ENCODE results near the gene COX4I1. TPM values are rescaled to one million over a fixed set of nuclear protein-coding genes. Genes with fewer than 3 reads are reported as not detected.
A peak's percentile ranks its signal among the peaks of the same experiment; 100 is the strongest.

The COX4I1 gene
- 100 to 1,000 TPM; 379 to 637 (median 462) TPM for total RNA-seq

DNA sequence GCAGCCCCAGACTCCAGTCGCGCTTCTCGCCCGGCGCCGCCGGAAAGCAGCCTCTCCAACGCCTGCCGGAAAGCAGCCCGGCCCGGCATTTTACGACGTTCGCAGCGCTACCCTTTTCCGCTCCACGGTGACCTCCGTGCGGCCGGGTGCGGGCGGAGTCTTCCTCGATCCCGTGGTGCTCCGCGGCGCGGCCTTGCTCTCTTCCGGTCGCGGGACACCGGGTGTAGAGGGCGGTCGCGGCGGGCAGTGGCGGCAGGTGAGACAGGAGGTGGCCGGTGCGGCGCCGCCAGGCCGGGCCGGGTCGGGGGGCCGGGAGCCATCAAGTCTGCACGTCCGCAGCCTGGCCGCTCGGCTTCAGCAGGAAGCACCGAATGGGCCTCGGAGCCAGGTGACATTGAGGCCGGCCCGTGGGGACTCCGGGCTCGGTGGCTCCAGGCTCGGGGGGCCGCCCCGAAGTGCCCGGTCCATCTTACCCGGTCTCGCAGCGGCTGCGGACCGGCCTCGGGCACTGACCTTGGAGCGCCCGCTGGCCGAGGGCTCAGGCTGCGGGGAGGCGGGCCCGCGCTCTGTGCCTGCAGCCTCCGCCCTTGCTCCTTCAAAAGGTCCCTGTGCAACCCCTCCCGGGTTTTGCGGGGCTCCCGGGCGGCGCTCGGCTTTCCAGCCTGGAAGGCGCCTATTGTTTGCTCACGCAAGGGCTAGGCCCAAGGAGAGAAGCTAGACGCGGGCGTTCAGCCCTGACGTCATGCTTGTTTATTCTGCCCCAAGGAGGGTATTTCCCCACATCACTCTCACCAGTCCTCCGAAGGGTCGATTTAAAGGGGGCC lies at the start of gene COX4I1, which contains the start of gene EMC8:
Gene COX4I1 (plus strand): TSS at position 199 of the 824 bp plus-strand sequence. CDS start 1,511 bp downstream, outside the sequence.
Gene EMC8 (minus strand): TSS at position 48 of the 824 bp plus-strand sequence. CDS start 249 bp downstream, outside the sequence.
- peak; percentile 96 for ATAC-seq (ENCODE audit: low FRiP score)
- TF ChIP-seq, protein P1, sequence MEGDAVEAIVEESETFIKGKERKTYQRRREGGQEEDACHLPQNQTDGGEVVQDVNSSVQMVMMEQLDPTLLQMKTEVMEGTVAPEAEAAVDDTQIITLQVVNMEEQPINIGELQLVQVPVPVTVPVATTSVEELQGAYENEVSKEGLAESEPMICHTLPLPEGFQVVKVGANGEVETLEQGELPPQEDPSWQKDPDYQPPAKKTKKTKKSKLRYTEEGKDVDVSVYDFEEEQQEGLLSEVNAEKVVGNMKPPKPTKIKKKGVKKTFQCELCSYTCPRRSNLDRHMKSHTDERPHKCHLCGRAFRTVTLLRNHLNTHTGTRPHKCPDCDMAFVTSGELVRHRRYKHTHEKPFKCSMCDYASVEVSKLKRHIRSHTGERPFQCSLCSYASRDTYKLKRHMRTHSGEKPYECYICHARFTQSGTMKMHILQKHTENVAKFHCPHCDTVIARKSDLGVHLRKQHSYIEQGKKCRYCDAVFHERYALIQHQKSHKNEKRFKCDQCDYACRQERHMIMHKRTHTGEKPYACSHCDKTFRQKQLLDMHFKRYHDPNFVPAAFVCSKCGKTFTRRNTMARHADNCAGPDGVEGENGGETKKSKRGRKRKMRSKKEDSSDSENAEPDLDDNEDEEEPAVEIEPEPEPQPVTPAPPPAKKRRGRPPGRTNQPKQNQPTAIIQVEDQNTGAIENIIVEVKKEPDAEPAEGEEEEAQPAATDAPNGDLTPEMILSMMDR (IDR thresholded peaks at IDR 0.05): no peak

DNA sequence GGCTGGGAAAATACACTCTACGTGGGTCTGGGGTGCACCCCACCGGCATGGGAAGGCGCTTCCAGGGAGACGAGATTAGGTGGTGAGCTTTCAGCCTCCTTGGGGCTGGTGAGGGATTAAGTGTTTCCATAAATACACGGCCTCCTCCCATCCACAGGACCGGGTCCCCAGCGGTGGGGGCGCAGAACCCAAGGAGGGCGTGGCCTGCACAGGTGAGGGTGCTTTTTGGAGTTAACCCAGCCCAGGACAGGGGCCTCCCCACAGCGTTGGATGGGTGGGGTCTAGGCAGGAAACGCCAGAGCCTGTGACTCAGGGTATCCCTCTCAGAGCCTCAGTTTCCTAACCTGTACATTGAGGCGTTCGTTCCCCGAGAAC lies 49.7 kb upstream of the COX4I1 start:
- DNase-seq (ENCODE audit: low spot score) (no peak), ATAC-seq (ENCODE audit: low FRiP score) (no peak)
- TF ChIP-seq, protein P1 (IDR thresholded peaks at IDR 0.05): no peak

More for the DNA sequence above, at the start of gene COX4I1, which contains the start of gene EMC8:
- peak; percentile 82 for DNase-seq (ENCODE audit: low spot score)

DNA sequence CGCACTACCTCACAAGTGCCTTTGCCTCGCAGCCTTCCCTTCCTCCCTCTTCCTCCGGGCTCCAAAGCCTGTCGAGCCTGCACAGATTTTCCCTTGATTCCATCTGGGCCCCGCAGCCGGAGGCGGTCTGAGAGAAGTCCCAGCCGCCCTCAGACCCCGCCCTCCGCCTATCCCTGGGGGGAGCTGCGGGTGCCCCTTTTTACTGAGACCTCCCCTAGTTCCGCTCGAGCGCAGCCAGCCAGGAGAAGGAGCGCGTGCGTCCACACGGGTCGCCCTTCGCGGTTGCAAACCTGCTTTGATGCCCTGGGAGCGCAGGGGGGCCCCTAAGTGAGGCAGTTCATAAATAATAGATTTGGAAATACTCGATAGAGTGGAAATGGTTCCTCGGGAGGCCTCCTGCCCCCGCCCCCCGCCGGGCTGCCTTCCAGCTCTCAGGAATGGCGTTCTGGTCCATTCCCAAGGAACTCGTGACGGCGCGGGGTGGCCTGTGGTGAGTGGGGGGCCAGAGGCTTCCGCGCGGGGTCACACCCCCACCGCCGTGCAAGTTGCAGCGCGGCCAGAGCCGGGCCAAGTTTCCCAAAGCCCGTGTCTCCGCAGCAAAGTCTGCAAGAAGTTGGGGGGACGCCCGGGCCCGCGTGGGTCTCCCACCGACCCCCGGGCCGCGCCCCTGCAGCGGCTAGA lies 49.2 kb upstream of the COX4I1 start:
- TF ChIP-seq, protein P1 (IDR thresholded peaks at IDR 0.05): no peak
- DNase-seq (ENCODE audit: low spot score): no peak
- no peak for ATAC-seq (ENCODE audit: low FRiP score)

DNA sequence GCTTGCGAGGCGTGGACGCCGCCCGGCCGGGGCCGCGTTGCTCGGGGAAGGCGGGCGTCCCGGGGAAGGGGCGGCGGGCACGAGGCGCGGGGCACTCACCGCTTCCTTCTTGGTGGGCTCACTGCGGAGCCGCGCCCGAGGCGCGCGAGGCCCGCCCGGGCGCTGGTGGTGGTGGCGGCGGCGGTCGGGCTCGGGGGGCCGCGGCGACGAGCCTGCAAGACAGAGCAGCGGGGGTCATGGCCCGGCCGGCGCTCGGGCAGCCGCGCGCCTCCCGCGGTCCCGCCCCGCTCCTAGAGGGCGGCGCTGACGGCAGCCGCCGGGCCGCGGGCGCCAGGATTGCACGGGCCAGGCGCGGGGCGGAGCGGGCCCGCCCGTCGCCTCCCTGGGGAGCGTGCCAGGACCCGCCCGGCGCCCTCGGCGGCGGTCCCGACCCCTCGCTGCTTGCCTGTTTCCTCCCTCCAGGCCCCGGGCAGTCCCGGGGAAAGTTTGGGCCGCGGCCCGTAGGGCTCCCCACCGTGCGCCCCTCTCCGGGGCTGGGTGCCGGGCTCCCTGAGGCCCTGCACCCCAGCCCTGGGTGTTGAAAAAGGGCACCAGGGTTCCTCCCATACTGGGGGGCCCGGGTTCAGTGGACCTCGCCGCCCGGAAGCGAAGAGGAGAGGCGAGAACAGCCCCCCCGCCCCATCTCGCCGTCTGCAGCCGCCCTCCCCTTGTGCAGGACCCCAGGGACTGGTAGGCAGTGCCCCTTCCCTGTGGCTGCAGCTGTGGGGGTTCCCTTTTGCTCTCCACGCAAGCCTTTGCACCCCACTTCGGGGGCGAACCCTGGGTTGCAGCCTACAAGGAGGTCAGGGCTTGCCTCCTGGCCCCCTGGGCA lies 48.4 kb upstream of the COX4I1 start, which contains the start of gene C16orf74:
Gene C16orf74 (minus strand): TSS at position 270 of the 871 bp plus-strand sequence. CDS start 15,879 bp downstream, outside the sequence.
- TF ChIP-seq, protein P1 (IDR thresholded peaks at IDR 0.05): no peak
- ATAC-seq (ENCODE audit: low FRiP score): peak; percentile 61
- no peak for DNase-seq (ENCODE audit: low spot score)

DNA sequence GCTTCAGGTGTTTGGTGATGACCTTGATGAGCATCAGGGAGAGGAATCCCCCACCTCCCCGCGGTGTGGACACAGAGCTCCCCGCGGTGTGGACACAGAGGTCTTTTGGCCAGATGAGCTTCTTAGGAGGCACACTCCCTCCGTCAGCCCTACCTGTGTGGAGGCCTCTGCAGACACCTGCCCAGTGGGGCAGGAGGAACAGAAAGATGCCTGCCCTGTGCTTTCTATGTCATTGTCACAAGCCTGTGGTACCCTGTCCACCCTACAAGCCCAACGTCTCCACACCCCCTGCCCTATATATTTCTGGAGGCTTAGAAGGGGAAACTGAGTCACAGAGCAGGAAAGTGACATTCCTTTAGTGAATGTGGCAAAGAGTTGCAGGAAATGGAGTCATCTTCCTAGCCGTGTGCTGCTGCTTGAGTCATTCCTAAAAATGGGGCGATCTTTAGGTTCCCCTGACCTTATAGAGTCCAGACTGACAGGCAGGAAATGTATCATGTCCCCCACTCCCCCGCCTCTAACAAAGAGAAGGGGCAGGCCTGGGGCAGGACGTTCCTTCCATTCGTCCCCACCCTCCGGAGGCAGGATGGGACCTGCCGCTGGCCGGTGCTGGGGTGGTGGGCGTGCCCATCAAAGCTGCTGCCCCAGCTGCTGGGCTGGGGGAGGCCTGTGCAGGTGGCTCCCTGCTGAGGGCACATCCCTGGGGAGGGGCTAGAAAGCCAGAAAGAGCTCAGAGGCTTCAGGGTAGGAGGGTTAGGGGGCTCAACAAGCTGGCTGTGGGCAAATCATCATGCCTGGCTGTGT lies 47.6 kb upstream of the COX4I1 start:
- ATAC-seq (ENCODE audit: low FRiP score): no peak

More for the DNA sequence above, 47.6 kb upstream of the COX4I1 start:
- TF ChIP-seq, protein P1 (IDR thresholded peaks at IDR 0.05): no peak
- no peak for DNase-seq (ENCODE audit: low spot score)

Measured in omental fat pad (tissue), 4 donors.